GM12891 (cell line): Measurements from ENCODE around the gene C2CD3.

Experiments used
- DNase-seq: peaks from one replicate; pipeline ENCODE4 v3.0.0; 2011; ENCODE audit warnings: low spot score; ENCODE audit not compliant: insufficient read length
- FAIRE-seq: peaks from 2 replicates; lab custom pipeline; 2011; peaks lifted over from hg19 to GRCh38; lab: Jason Lieb, UNC
- PAX5 ChIP-seq: IDR thresholded peaks from 2 replicates; pipeline ENCODE4 v1.6.1; 2011; ENCODE audit warnings: low read length, moderate library complexity, mild to moderate bottlenecking; ENCODE audit not compliant: insufficient read depth, severe bottlenecking
- POLR2A ChIP-seq: IDR thresholded peaks from 2 replicates; pipeline ENCODE4 v1.6.1; 2011; ENCODE audit warnings: low read depth, low read length, control low read depth
- POLR2AphosphoS5 ChIP-seq: IDR thresholded peaks from 2 replicates; pipeline ENCODE4 v1.6.1; 2011; ENCODE audit warnings: low read depth, low read length, control low read depth
- POU2F2 ChIP-seq: IDR thresholded peaks from 2 replicates; pipeline ENCODE4 v1.6.1; 2011; ENCODE audit warnings: low read depth, mild to moderate bottlenecking, control low read depth, low read length, moderate library complexity
- SPI1 ChIP-seq: IDR thresholded peaks from 2 replicates; pipeline ENCODE4 v1.6.1; 2011; ENCODE audit warnings: low read depth, low read length, control low read depth
- TAF1 ChIP-seq: IDR thresholded peaks from 2 replicates; pipeline ENCODE4 v1.6.1; 2011; ENCODE audit warnings: low read depth, low read length, control low read depth

The C2CD3 gene

DNA sequence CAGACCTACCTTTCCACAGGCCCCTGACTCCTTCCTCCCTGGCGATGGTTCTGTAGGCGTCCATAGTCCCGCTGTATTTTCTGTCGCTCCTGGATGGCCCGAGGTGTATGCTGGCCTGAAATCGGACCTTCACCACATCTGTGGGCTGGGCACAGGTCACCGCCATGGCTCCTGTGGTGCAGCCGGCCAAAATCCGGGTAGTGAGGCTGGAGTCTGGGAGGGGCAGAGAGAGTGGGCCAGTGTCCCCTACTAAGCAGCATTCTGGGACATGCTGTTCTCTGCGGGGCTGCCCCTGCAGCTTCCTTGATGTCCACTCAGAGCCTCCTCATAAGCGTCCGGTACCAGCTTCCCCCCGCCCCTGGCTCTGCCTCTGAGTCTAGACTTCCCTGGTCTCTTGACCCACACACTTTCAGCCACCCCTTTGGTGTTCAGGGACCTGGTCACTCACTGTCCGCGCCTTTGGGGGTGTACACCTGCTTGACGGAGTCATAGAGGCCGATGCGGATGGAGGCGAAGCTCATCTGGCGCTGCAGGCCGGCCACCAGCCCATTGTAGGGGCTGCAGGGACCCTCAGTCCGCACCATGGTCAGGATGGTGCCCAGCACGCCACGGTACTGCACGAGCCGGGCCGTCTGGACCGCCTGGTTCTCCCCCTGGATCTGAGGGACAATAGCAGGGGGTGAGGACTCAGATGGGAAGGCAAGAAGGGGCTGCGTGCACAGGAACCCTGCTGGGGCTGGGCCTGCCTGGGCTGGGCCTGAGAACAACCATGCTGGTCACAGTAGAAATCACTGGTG lies 164.9 kb downstream of the C2CD3 start:
- DNase-seq (no peak), FAIRE-seq (no peak)
- no peak for TF ChIP-seq POLR2AphosphoS5
- no peak for TF ChIP-seq SPI1
- no peak for TF ChIP-seq PAX5
- TF ChIP-seq POLR2A: no peak
- no peak for TF ChIP-seq TAF1
- no peak for TF ChIP-seq POU2F2

DNA sequence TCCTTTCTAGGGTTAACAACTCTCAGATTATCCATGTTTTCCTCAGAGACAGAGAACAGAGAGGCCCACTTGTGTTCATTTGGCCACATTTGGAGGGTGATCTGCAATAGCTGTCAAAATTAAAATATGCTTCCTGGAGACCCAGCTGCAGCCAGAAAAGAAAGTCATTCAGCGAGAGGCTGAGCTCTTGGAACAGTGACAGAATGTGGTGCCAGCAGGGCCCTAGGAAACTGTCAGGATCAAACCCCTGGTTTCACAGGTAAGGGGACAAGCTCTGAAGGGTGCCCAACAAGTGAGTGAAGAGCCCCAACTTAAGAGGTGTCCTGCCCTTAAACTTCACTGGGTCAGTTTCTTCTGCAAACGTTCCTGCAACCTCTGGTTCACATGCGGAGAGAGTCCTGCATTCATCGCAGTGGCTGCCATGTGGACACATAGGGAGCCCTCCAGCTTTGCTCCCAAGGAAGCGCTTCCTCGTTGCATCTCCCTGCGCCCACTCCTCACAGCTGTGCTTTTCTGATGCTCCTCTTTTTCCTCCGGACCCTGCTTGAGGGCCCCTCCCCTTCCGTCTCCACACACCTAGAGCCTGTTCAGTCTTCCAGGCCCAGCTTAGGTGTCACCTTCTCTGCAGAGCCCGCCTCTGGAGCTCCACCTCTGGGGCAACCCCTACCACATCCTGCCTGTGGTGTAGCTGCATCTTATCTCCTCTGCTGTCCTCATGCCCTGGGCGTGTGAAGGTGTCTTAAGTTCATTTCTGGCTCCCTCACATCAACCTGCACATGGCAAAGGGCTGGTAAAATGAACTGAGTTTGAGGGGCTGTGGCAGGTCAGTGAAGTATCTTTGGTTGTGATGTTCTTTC lies 165.8 kb downstream of the C2CD3 start:
- TF ChIP-seq POLR2A: no peak
- no peak for TF ChIP-seq PAX5
- no peak for TF ChIP-seq TAF1
- TF ChIP-seq SPI1: no peak
- no peak for TF ChIP-seq POLR2AphosphoS5
- no peak for TF ChIP-seq POU2F2
- DNase-seq: no peak
- FAIRE-seq: no peak

- TF ChIP-seq TAF1 (no peak), SPI1 (no peak), POLR2AphosphoS5 (no peak), PAX5 (no peak)
- DNase-seq (no peak), FAIRE-seq (no peak)
Measured at GRCh38 chr11:74004046-74004695, 166.6 kb downstream of the C2CD3 start.

GRCh38 chr11:74002832-74003231 lies 168.0 kb downstream of the C2CD3 start:
- no peak for FAIRE-seq
- no peak for DNase-seq
- TF ChIP-seq SPI1 (no peak), POU2F2 (no peak), POLR2A (no peak), PAX5 (no peak), POLR2AphosphoS5 (no peak), TAF1 (no peak)

DNA sequence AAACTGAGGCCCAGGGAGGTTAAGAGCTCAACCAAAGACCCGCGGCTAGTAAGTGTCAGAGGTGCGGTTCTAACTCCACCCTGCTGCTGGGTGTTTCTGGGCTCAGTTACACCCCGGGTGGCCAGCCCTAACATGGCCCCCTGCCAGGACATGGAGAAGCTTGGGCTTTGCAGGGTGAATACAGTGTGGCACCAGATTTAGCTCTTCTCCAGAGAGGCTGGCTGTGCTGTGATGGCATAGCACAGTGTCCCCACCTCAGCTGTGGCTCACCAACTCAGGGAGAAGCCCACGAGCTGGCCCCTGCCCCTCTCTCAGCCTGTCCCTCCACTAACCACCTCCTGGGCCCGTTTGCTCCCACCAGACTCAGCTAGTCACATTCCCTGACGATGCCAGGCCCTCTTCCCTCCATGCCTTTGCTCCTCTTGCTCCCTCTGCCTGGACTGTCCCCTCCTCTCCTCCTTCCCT lies 168.9 kb downstream of the C2CD3 start:
- TF ChIP-seq TAF1: no peak
- TF ChIP-seq POLR2A: no peak
- no peak for TF ChIP-seq SPI1
- TF ChIP-seq POLR2AphosphoS5: no peak
- TF ChIP-seq POU2F2: no peak
- TF ChIP-seq PAX5: no peak
- FAIRE-seq (no peak), DNase-seq (no peak)

DNA sequence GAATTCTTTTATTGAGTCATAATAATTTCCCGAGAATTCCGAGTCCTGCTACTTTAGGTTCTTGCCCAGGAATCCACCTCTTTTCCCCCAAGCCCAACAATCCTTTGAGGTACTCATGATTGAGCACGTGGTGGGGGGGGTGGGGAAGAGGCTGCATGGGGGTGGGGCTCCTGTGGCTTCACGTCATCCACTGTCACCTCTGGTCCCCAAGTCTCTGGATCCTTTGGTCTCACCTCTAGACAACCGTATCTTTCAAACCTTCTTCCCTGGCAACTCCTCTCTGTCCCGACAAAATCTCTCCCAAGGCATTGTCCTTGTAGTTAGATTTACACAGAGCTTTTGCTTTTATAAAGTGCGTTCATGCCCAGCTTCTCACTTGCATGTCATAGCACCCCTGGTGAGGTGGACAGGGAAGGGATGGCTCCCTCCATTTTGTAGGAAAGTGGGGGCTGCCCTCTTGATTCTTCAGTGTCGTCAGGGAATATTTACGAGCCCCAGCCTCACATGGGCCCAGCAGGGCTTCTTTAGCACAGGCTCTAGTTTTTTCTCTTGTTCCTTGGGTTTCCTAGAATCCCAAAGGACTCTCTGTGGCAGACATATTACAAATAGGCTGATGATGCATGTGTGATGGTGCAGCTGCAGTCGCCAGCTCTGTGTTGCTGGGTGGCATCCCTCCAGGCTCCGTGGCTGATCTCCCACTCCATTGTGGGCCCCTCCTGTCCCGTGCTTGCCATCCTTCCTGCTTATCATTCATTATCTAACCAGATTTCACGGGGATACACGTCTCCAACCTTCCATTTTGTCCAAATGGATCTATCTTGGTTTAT lies 170.3 kb downstream of the C2CD3 start:
- TF ChIP-seq SPI1 (no peak), TAF1 (no peak), PAX5 (no peak), POLR2AphosphoS5 (no peak), POU2F2 (no peak), POLR2A (no peak)
- DNase-seq (no peak), FAIRE-seq (no peak)

GRCh38 chr11:73999581-74000306 lies 171.1 kb downstream of the C2CD3 start:
- FAIRE-seq (peak; percentile 64), DNase-seq (no peak)
- TF ChIP-seq POLR2AphosphoS5 (no peak), POLR2A (no peak), PAX5 (no peak), POU2F2 (no peak), SPI1 (no peak), TAF1 (no peak)

DNA sequence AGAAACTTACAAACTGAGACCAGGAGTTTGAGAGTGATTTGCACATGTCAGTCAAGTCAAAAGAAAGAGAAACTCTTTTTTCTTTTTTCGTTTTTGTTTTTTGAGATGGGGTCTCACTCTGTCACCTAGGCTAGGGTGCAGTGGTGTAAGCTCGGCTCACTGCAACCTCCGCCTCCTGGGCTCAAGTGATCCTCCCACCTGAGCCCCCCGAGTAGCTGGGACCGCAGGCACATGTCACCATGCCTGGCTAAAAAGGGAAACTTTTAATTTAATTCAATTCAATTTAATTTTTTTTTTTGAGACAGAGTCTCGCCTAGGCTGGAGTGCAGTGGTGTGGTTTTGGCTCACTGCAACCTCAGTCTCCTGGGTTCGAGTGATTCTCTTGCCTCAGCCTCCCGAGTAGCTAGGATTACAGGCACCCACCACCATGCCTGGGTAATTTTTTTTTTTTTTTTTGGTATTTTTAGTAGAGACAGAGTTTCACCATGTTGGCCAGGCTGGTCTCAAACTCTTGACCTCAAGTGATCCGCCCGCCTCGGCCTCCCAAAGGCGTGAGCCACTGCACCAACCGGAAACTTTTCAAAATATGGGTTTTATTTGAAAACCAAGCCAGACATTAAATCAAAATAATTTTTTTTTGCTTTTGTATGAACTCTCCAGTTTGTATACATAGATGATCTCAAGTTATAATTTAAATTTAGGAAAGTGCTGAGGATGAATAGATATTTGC lies 171.8 kb downstream of the C2CD3 start:
- no peak for DNase-seq
- FAIRE-seq: no peak
- TF ChIP-seq POLR2A (no peak), PAX5 (no peak), TAF1 (no peak), POU2F2 (no peak), POLR2AphosphoS5 (no peak), SPI1 (no peak)
